ENCODE measurements around the gene NTMT1.

The NTMT1 gene

GRCh38 chr9:129682381-129682780 is 56.4 kb downstream of the NTMT1 start:
- DNase-seq: no peak

DNA sequence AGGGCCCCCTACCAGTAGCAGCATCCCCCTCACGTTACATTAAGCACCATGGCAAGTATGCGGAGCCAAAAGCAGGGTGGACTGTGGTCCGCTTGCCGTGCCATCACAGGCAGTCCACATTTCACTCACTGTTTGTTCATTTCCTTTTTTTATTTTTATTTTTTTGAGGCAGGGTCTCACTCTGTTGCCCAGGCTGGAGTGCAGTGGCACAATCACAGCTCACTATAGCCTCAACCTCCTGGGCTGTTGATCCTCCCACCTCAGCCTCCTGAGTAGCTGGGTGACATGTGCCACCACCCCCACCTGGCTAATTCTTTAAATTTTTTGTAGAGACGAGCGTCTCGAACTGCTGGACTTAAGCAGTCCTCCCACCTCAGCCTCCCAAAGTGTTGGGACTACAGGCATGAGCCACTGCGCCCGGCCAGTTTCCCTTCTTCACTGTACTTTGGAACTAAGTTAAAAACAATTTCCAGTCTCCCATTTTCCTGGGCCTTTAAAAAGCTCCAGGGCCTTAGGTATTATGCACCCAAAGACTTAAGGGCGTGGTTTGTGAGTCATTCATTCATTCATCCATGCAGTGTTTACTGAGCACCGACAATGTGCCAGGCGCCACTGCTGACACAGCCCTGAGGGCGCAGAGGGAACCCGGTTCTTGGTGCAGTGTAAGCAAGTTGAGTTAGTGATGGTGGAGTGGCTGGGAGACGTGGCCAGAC is 59.4 kb downstream of the NTMT1 start:
- no peak for DNase-seq

Measured in NCI-H2029 treated with DMSO at 0.1 percent for 48 hours (cell line).